ENCODE data around the gene GALE. TPM values are rescaled to one million over a fixed set of nuclear protein-coding genes. Genes with fewer than 3 reads are reported as not detected.
"Not testable (repeated sequence)": the region's sequence is repeated elsewhere in the genome, so short reads cannot be mapped to it uniquely, and the experiment has no call there.

The GALE gene
- total RNA-seq: 11.2 TPM
- polyA plus RNA-seq: 20.2 TPM

- Histone ChIP-seq H3K4me1 (ENCODE audit: insufficient read depth) (no peaks in the 10 kb centered on the region), H3K36me3 (ENCODE audit: insufficient read depth) (no peaks in the 10 kb centered on the region), H3K27ac (ENCODE audit: low read depth) (peak within 1 kb of the TSS; percentile 90), H3K4me3 (ENCODE audit: low read depth, low read length) (peak within 1 kb of the TSS; percentile 58)
- peak; percentile 86 for DNase-seq (ENCODE audit: extremely low spot score)
- WGBS: under 1% methylated on average over 82 of the region's 82 CpGs
Measured at GRCh38 chr1:23800400-23801337, at the start of gene GALE. TSS of gene GALE (minus strand) at chr1:23800754. CDS start at chr1:23799007, 1,747 bp downstream.

- WGBS: 91% methylated on average over 12 of the region's 12 CpGs
- no peak for DNase-seq (ENCODE audit: extremely low spot score)
- no peaks in the 10 kb centered on the region for H3K4me1 ChIP-seq (ENCODE audit: insufficient read depth)
- no peak overlapping the region for H3K4me3 ChIP-seq (ENCODE audit: low read depth, low read length)
- H3K36me3 ChIP-seq (ENCODE audit: insufficient read depth): peaks cover 4% of the 10 kb centered on the region
- H3K27ac ChIP-seq (ENCODE audit: low read depth): no peak overlapping the region
Measured at GRCh38 chr1:23848673-23849616, 48.4 kb upstream of the GALE start.

GRCh38 chr1:23847482-23848095 lies 47.0 kb upstream of the GALE start:
- not testable (repeated sequence) for H3K27ac ChIP-seq (ENCODE audit: low read depth); H3K4me1 ChIP-seq (ENCODE audit: insufficient read depth); H3K36me3 ChIP-seq (ENCODE audit: insufficient read depth); DNase-seq (ENCODE audit: extremely low spot score); H3K4me3 ChIP-seq (ENCODE audit: low read depth, low read length)
- WGBS: 98% methylated on average over 2 of the region's 2 CpGs

GRCh38 chr1:23845163-23845562 lies 44.6 kb upstream of the GALE start:
- WGBS: 98% methylated on average over 2 of the region's 2 CpGs
- DNase-seq (ENCODE audit: extremely low spot score): no peak
- Histone ChIP-seq H3K27ac (ENCODE audit: low read depth) (no peak overlapping the region), H3K4me3 (ENCODE audit: low read depth, low read length) (no peak overlapping the region), H3K36me3 (ENCODE audit: insufficient read depth) (peaks cover 2% of the 10 kb centered on the region), H3K4me1 (ENCODE audit: insufficient read depth) (no peaks in the 10 kb centered on the region)

- 87% methylated on average over 5 of the region's 5 CpGs for WGBS
- Histone ChIP-seq H3K36me3 (ENCODE audit: insufficient read depth) (peaks cover 2% of the 10 kb centered on the region), H3K27ac (ENCODE audit: low read depth) (no peak overlapping the region), H3K4me1 (ENCODE audit: insufficient read depth) (no peaks in the 10 kb centered on the region), H3K4me3 (ENCODE audit: low read depth, low read length) (no peak overlapping the region)
- DNase-seq (ENCODE audit: extremely low spot score): no peak
Measured at GRCh38 chr1:23843644-23844043, 43.1 kb upstream of the GALE start.

GRCh38 chr1:23838401-23838866 lies 37.9 kb upstream of the GALE start:
- no peak for DNase-seq (ENCODE audit: extremely low spot score)

GRCh38 chr1:23837908-23838307 lies 37.4 kb upstream of the GALE start:
- Histone ChIP-seq H3K36me3 (ENCODE audit: insufficient read depth) (no peaks in the 10 kb centered on the region), H3K27ac (ENCODE audit: low read depth) (no peak overlapping the region), H3K4me3 (ENCODE audit: low read depth, low read length) (no peak overlapping the region), H3K4me1 (ENCODE audit: insufficient read depth) (peaks cover 2% of the 10 kb centered on the region)
- DNase-seq (ENCODE audit: extremely low spot score): no peak
- 17% methylated on average over 13 of the region's 13 CpGs for WGBS

More at GRCh38 chr1:23838401-23838866, 37.9 kb upstream of the GALE start:
- Histone ChIP-seq H3K36me3 (ENCODE audit: insufficient read depth) (no peaks in the 10 kb centered on the region), H3K27ac (ENCODE audit: low read depth) (no peak overlapping the region), H3K4me3 (ENCODE audit: low read depth, low read length) (peak overlapping the region; percentile 21), H3K4me1 (ENCODE audit: insufficient read depth) (peaks cover 2% of the 10 kb centered on the region)
- under 1% methylated on average over 21 of the region's 21 CpGs for WGBS

- Histone ChIP-seq H3K36me3 (ENCODE audit: insufficient read depth) (no peaks in the 10 kb centered on the region), H3K4me1 (ENCODE audit: insufficient read depth) (peaks cover 2% of the 10 kb centered on the region), H3K4me3 (ENCODE audit: low read depth, low read length) (no peak overlapping the region), H3K27ac (ENCODE audit: low read depth) (no peak overlapping the region)
- DNase-seq (ENCODE audit: extremely low spot score): no peak
- 80% methylated on average over 3 of the region's 3 CpGs for WGBS
Measured at GRCh38 chr1:23836037-23836436, 35.5 kb upstream of the GALE start.

GRCh38 chr1:23834156-23834555 lies 33.6 kb upstream of the GALE start:
- H3K27ac ChIP-seq (ENCODE audit: low read depth); H3K4me1 ChIP-seq (ENCODE audit: insufficient read depth); H3K4me3 ChIP-seq (ENCODE audit: low read depth, low read length); DNase-seq (ENCODE audit: extremely low spot score); H3K36me3 ChIP-seq (ENCODE audit: insufficient read depth): not testable (repeated sequence)
- WGBS: 78% methylated on average over 6 of the region's 6 CpGs

- no peak overlapping the region for H3K27ac ChIP-seq (ENCODE audit: low read depth)
Measured at GRCh38 chr1:23827717-23828116, 27.2 kb upstream of the GALE start.

GRCh38 chr1:23826590-23826989 lies 26.0 kb upstream of the GALE start:
- DNase-seq (ENCODE audit: extremely low spot score); H3K4me3 ChIP-seq (ENCODE audit: low read depth, low read length); H3K36me3 ChIP-seq (ENCODE audit: insufficient read depth); H3K4me1 ChIP-seq (ENCODE audit: insufficient read depth); H3K27ac ChIP-seq (ENCODE audit: low read depth): not testable (repeated sequence)
- 97% methylated on average over 13 of the region's 13 CpGs for WGBS

More at GRCh38 chr1:23827717-23828116, 27.2 kb upstream of the GALE start:
- Histone ChIP-seq H3K4me3 (ENCODE audit: low read depth, low read length) (no peak overlapping the region), H3K36me3 (ENCODE audit: insufficient read depth) (no peaks in the 10 kb centered on the region), H3K4me1 (ENCODE audit: insufficient read depth) (no peaks in the 10 kb centered on the region)
- DNase-seq (ENCODE audit: extremely low spot score): no peak
- 86% methylated on average over 1 of the region's 1 CpG for WGBS

- Histone ChIP-seq H3K4me1 (ENCODE audit: insufficient read depth) (no peaks in the 10 kb centered on the region), H3K4me3 (ENCODE audit: low read depth, low read length) (peak overlapping the region; percentile 68), H3K36me3 (ENCODE audit: insufficient read depth) (no peaks in the 10 kb centered on the region), H3K27ac (ENCODE audit: low read depth) (no peak overlapping the region)
- DNase-seq (ENCODE audit: extremely low spot score): no peak
- WGBS: 64% methylated on average over 24 of the region's 24 CpGs
Measured at GRCh38 chr1:23825762-23826522, 25.4 kb upstream of the GALE start.
